Measurements from ENCODE around the gene GHSR. TPM values are rescaled to one million over a fixed set of nuclear protein-coding genes. Genes with fewer than 3 reads are reported as not detected.

GHSR gene
- total and polyA plus RNA-seq, 2 of the 8 experiments (the other 6 are each of a cell fraction or from before 2014, with no cell fraction given), result not detected

DNA sequence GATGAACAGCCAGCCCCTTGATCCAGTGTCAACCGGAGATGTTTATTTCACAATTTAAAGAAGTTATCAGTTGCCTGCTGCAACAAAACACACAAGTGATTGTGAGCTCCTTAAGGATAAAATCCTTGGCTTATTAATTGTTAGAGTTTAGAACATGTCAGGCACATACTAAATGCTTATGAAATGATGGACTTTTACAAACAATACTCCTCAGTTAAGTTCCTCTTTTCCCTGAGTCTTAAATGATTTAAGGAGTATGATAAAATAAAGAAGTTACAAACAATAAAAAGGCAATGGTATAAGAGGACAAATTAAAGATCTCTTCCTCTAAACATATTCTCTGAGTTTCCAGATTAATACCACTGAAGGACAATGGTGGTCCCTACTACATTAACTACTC lies 5.7 kb downstream of the GHSR start:
- H3K23ac ChIP-seq (ENCODE audit: insufficient read length), result no peak overlapping the region
- no peak overlapping the region for H2BK5ac ChIP-seq (ENCODE audit: low read depth, low read length)
- H3K23me2 ChIP-seq (ENCODE audit: low read depth, low read length), result peaks cover 2% of the 10 kb centered on the region; the same call in 1 of the 2 replicates
- H3K79me1 ChIP-seq (ENCODE audit: low read depth, low read length), result no peaks in the 10 kb centered on the region
- no peaks in the 10 kb centered on the region; a peak in 1 of 4 replicates for H3K9me3 ChIP-seq (ENCODE audit: insufficient read depth in 2 of 2, low read depth in 1 of 2, low read length in 1 of 2)
- DNase-seq (ENCODE audit: low read depth in 1 of 2, low spot score in 2 of 2) (no peak), FAIRE-seq (no peak)
- no peak overlapping the region for H2BK15ac ChIP-seq (ENCODE audit: low read length)
- no peak overlapping the region for H3K18ac ChIP-seq (ENCODE audit: extremely low read depth, low read length)
- peaks cover 1 to 2% of the 10 kb centered on the region in 2 experiments for H4K20me1 ChIP-seq (replicated peaks in 1 of 2; ENCODE audit: control insufficient read depth in 1 of 2, insufficient read depth in 2 of 2, low read length in 2 of 2)
- H3K56ac ChIP-seq (replicated peaks; ENCODE audit: insufficient read length, low read depth, low read length), result no peak overlapping the region
- H4K5ac ChIP-seq (ENCODE audit: insufficient read length, low read depth, low read length), result no peak overlapping the region
- H2BK20ac ChIP-seq (ENCODE audit: low read length), result no peak overlapping the region
- H3K27me3 ChIP-seq (replicated peaks in 1 of 4; ENCODE audit: control insufficient read depth in 3 of 4, extremely low read depth in 1 of 4, insufficient read depth in 3 of 4, low read length in 3 of 4), result peaks cover 5 to 21% (median 13%) of the 10 kb centered on the region in 4 experiments
- H3K4me3 ChIP-seq (ENCODE audit: extremely low read depth in 1 of 4, insufficient read depth in 2 of 4, low read depth in 3 of 4, low read length in 4 of 4), result no peak overlapping the region
- CTCF ChIA-PET (ENCODE audit: partially characterized antibody), result interaction anchor here (1.0 kb wide), 1 partner anchor 18 kb away, joined by 5 read pairs; no protein-coding TSS in a partner anchor
- H3K4me2 ChIP-seq (ENCODE audit: insufficient read depth in 1 of 2, low read depth in 2 of 2, low read length in 2 of 2), result no peak overlapping the region
- H3K36me3 ChIP-seq (ENCODE audit: control insufficient read depth in 2 of 4, insufficient read depth in 4 of 4, low read length in 3 of 4), result no peaks in the 10 kb centered on the region
- H2BK12ac ChIP-seq (ENCODE audit: low read depth, low read length), result no peak overlapping the region
- H4K8ac ChIP-seq (ENCODE audit: extremely low read depth, insufficient read depth, low read length), result no peak overlapping the region
- H2BK120ac ChIP-seq (replicated peaks; ENCODE audit: low read depth, low read length), result no peak overlapping the region
- no peak overlapping the region for H3K9ac ChIP-seq (replicated peaks in 1 of 4; ENCODE audit: extremely low read depth in 1 of 4, low read depth in 3 of 4, low read length in 3 of 4)
- H2AFZ ChIP-seq (ENCODE audit: low read length), result no peak overlapping the region
- no peaks in the 10 kb centered on the region for H3K79me2 ChIP-seq (ENCODE audit: control insufficient read depth in 1 of 2, insufficient read depth in 2 of 2, low read length in 2 of 2)
- POLR2A ChIA-PET (ENCODE audit: partially characterized antibody), result no interaction called here
- peaks cover 0 to 1% (median under 1%) of the 10 kb centered on the region in 4 experiments; a peak in 1 of 7 replicates for H3K4me1 ChIP-seq (replicated peaks in 1 of 4; ENCODE audit: control insufficient read depth in 3 of 4, insufficient read depth in 4 of 4, low read length in 3 of 4)
- 91% methylated on average over 1 of the region's 1 CpG; no CpG with 5 or more reads in 1 of the 2 experiments for WGBS, 2 experiments (ENCODE audit: extremely low coverage in 1 of 2, insufficient coverage in 1 of 2, insufficient read length in 1 of 2, insufficient replicate concordance in 2 of 2, low coverage in 1 of 2, low lambda C conversion rate in 2 of 2, missing lambda C conversion rate in 1 of 2)
- no peak overlapping the region for H4K91ac ChIP-seq (replicated peaks; ENCODE audit: insufficient read length, low read length)
- H3K14ac ChIP-seq (ENCODE audit: insufficient read length), result no peak overlapping the region
- no peak overlapping the region for H3K4ac ChIP-seq (replicated peaks; ENCODE audit: insufficient read length, low read depth, low read length)
- H3K27ac ChIP-seq (ENCODE audit: low read depth, low read length), result no peak overlapping the region
- no peak overlapping the region for H2AK5ac ChIP-seq (ENCODE audit: low read depth, low read length)
- no peak for TF ChIP-seq TEAD4 (IDR thresholded peaks at IDR 0.05; ENCODE audit: low read depth, low read length)
- no peak for TF ChIP-seq SAP30 (IDR thresholded peaks at IDR 0.05; ENCODE audit: insufficient read depth, insufficient replicate concordance, low read length)

Data from H1 (cell line).